ENCODE results near the gene PSMD2. TPM values are rescaled to one million over a fixed set of nuclear protein-coding genes. Genes with fewer than 3 reads are reported as not detected.
"Not testable (repeated sequence)": the region's sequence is repeated elsewhere in the genome, so short reads cannot be mapped to it uniquely, and the experiment has no call there.

Gene PSMD2
- total RNA-seq, 1 experiment from 2014 or later: 285 TPM

GRCh38 chr3:184339001-184339400 is 40.0 kb downstream of the PSMD2 start:
- CTCF ChIA-PET: no interaction called here
- no peak for DNase-seq
- Histone ChIP-seq H3K4me1 (no peaks in the 10 kb centered on the region), H3K27me3 (replicated peaks; ENCODE audit: control insufficient read depth, insufficient read depth, low read length) (no peaks in the 10 kb centered on the region), H3K36me3 (ENCODE audit: control insufficient read depth, insufficient read depth, low read length) (peaks cover 3% of the 10 kb centered on the region; the same call in 1 of the 2 replicates), H3K4me3 (ENCODE audit: low read depth, low read length) (no peak overlapping the region), H3K9me3 (no peaks in the 10 kb centered on the region)
- intact Hi-C loops (cut with micrococcal nuclease; ENCODE audit: unreplicated experiment): no loop called here
- Mint-ChIP-seq H3K9me3 (ENCODE audit: unreplicated experiment) (no peaks in the 10 kb centered on the region), H3K4me3 (ENCODE audit: unreplicated experiment) (no peak overlapping the region), H3K27ac (ENCODE audit: unreplicated experiment) (no peak overlapping the region), H3K36me3 (ENCODE audit: insufficient read depth, unreplicated experiment) (peaks cover 49% of the 10 kb centered on the region), H3K4me1 (ENCODE audit: low read depth, unreplicated experiment) (no peaks in the 10 kb centered on the region), H3K27me3 (ENCODE audit: insufficient read depth, unreplicated experiment) (no peaks in the 10 kb centered on the region)
- no peak for TF ChIP-seq CTCF (IDR thresholded peaks at IDR 0.05; ENCODE audit: insufficient read depth in 1 of 2, low read depth in 1 of 2, low read length in 1 of 2, severe bottlenecking in 1 of 2, unreplicated experiment in 1 of 2)
- POLR2A ChIA-PET: no interaction called here
- BruUV-seq (replicated peaks): no TSS peak

GRCh38 chr3:184339451-184340135 is 40.6 kb downstream of the PSMD2 start:
- POLR2A ChIA-PET; H3K4me3 Mint-ChIP-seq (ENCODE audit: unreplicated experiment); CTCF ChIA-PET; H3K4me3 ChIP-seq (ENCODE audit: low read depth, low read length); H3K36me3 ChIP-seq (ENCODE audit: control insufficient read depth, insufficient read depth, low read length); BruUV-seq (replicated peaks); H3K9me3 ChIP-seq; H3K27ac Mint-ChIP-seq (ENCODE audit: unreplicated experiment); H3K4me1 ChIP-seq; H3K27me3 Mint-ChIP-seq (ENCODE audit: insufficient read depth, unreplicated experiment); H3K4me1 Mint-ChIP-seq (ENCODE audit: low read depth, unreplicated experiment); intact Hi-C loops (cut with micrococcal nuclease; ENCODE audit: unreplicated experiment); H3K9me3 Mint-ChIP-seq (ENCODE audit: unreplicated experiment); H3K27me3 ChIP-seq (replicated peaks; ENCODE audit: control insufficient read depth, insufficient read depth, low read length); DNase-seq: not testable (repeated sequence)
- H3K36me3 Mint-ChIP-seq (ENCODE audit: insufficient read depth, unreplicated experiment): peaks cover 43% of the 10 kb centered on the region

- ChIA-PET POLR2A (no interaction called here), CTCF (no interaction called here)
- Mint-ChIP-seq H3K9me3 (ENCODE audit: unreplicated experiment) (no peaks in the 10 kb centered on the region), H3K27me3 (ENCODE audit: insufficient read depth, unreplicated experiment) (no peaks in the 10 kb centered on the region), H3K27ac (ENCODE audit: unreplicated experiment) (no peak overlapping the region), H3K36me3 (ENCODE audit: insufficient read depth, unreplicated experiment) (peaks cover 29% of the 10 kb centered on the region), H3K4me3 (ENCODE audit: unreplicated experiment) (no peak overlapping the region), H3K4me1 (ENCODE audit: low read depth, unreplicated experiment) (peaks cover 8% of the 10 kb centered on the region)
- Histone ChIP-seq H3K9me3 (no peaks in the 10 kb centered on the region), H3K36me3 (ENCODE audit: control insufficient read depth, insufficient read depth, low read length) (no peaks in the 10 kb centered on the region), H3K27me3 (replicated peaks; ENCODE audit: control insufficient read depth, insufficient read depth, low read length) (no peaks in the 10 kb centered on the region), H3K4me1 (no peaks in the 10 kb centered on the region), H3K4me3 (ENCODE audit: low read depth, low read length) (no peak overlapping the region)
- intact Hi-C loops (cut with micrococcal nuclease; ENCODE audit: unreplicated experiment): no loop called here
- BruUV-seq (replicated peaks): no TSS peak
- DNase-seq: no peak
- TF ChIP-seq CTCF (IDR thresholded peaks at IDR 0.05; ENCODE audit: insufficient read depth in 1 of 2, low read depth in 1 of 2, low read length in 1 of 2, severe bottlenecking in 1 of 2, unreplicated experiment in 1 of 2): no peak
Observed at GRCh38 chr3:184341925-184342324, 42.9 kb downstream of the PSMD2 start.
